GM18505 (cell line): ENCODE data around the gene LCN15.
"Not testable (repeated sequence)": the region's sequence is repeated elsewhere in the genome, so short reads cannot be mapped to it uniquely, and the experiment has no call there.

Experiments used
- ATAC-seq: cut with Tn5 transposase; IDR thresholded peaks from one replicate; pipeline ENCODE4 v1.9.1; 2021; ENCODE audit not compliant: unreplicated experiment
- POLR2A ChIP-seq: IDR thresholded peaks from 4 replicates; pipeline ENCODE4 v1.6.1; 2011; ENCODE audit warnings: borderline replicate concordance; ENCODE audit not compliant: insufficient read depth, insufficient read length; ENCODE audit errors: extremely low read depth

The LCN15 gene

GRCh38 chr9:136776947-136777346, 12.6 kb upstream of the LCN15 start:
- no peak for ATAC-seq

DNA sequence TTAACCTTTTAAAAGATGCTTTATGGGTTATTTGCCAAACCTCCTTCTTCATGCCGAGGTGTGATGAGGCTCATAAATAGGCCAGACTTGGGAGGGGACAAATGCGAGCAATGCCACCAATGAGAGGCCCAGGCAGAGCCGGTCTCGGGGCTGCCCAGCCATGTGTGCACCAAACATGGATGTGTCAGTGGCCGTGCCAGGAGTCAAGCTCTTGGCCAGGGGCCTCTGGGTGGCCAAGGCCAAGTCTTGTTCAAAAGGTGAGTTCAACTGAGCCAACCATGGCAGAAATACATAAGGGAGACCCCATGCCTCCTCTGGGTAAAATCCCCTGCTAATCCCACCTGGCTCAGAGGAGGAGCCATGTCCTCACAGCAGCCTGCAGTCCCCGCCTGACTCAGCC, 10.9 kb upstream of the LCN15 start:
- TF ChIP-seq POLR2A: no peak
- no peak for ATAC-seq

More at GRCh38 chr9:136776947-136777346, 12.6 kb upstream of the LCN15 start:
- TF ChIP-seq POLR2A: no peak

DNA sequence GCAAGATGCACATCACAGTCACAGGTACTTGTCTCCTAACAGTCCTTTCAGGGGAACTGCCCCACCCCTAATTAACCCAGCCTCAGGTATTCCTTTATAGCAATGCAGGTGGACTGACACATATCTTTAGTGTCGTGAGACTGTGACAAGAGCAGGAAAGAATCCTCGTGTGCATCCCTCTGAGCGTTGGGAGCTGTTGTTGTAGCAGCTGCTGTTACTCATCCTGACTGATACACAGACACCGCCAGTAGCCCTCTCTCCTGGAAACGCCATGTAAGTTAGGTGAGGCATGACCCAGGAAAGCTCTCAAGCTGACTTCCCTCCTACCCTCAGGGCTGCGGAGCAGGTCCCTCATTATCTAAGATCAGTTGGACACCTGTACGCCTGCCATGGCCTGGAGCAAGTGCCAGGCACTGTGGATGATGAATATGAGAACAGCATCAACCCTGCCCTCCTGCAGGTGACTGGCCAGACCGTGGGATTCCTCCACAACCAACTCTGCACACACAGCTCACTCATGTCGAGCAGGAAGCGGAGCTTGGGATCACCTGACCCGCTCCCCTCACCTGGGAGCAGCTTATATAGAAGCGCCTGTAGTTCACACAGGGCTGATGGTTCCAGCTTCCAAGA, 10.2 kb upstream of the LCN15 start:
- no peak for ATAC-seq
- TF ChIP-seq POLR2A: no peak

GRCh38 chr9:136773386-136774044, 9.2 kb upstream of the LCN15 start:
- no peak for ATAC-seq
- TF ChIP-seq POLR2A: no peak

- no peak for TF ChIP-seq POLR2A
- no peak for ATAC-seq
These were observed 7.6 kb upstream of the LCN15 start for GRCh38 chr9:136771907-136772415.

GRCh38 chr9:136769710-136770191, 5.4 kb upstream of the LCN15 start:
- no peak for ATAC-seq
- no peak for TF ChIP-seq POLR2A

- not testable (repeated sequence) for ATAC-seq
These were observed 2.2 kb upstream of the LCN15 start for GRCh38 chr9:136766410-136767120.

- ATAC-seq: not testable (repeated sequence)
These were observed 1.6 kb upstream of the LCN15 start for GRCh38 chr9:136765745-136766409.

GRCh38 chr9:136765041-136765440, 723 bp upstream of the LCN15 start:
- no peak for ATAC-seq

DNA sequence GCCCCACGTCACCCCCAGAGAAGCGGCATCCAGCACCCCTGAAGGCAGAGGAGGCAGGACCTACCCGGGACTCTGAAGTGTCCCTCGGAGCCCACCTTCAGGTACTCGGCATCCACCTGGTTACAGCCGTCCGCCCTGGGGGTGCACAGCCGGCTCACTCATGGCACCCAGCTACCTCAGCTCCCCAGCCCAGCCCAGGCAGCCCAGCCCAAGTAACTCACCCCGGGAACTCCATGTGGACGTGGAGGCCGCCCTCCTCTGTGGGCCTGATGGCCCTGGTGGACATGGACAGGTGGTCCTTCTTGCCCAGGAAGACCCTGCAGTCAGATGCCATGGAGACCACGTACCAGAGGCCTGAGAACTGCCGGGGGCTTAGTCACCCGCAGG, 676 bp downstream of the LCN15 start:
- ATAC-seq: no peak
- TF ChIP-seq POLR2A: no peak

More at GRCh38 chr9:136765041-136765440, 723 bp upstream of the LCN15 start:
- TF ChIP-seq POLR2A: no peak

DNA sequence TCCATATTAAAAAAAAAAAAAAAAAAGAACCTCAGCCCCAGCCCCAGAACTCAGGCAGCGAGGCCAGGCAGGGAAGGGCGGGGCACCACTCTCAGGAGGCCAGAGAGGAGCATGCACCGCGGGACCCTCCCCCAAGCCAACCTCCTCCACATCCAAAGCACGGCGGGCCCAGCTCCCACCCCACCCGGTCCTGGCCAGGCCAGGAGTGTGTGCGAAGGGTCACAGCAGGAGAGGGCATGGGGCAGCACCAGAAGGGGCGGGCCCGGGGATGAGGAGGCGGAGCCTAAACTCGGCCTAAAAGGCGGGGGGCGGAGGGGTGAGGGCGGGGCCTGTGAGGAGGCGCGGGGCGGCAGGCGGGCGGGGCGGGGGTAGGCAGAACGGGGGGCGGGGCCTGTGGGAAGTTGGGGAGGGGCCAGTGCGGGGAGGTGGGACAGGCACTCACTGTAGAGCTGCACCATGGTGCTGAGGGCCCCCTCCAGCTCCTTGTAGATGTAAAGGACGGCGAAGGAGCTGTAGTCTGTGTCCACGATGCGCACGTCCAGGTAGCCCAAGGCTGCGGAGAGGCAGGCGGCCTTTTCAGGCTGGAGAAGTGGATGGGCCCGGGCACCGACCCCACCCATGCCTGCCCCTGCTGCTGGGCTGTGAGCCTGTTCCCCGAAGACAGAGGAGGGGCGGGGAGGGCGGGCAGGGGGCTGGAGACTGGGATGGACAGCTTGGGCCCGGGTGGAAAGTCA, 1.2 kb downstream of the LCN15 start:
- TF ChIP-seq POLR2A: no peak
- ATAC-seq: no peak

GRCh38 chr9:136762221-136762691, 2.1 kb downstream of the LCN15 start:
- ATAC-seq: no peak
- no peak for TF ChIP-seq POLR2A

GRCh38 chr9:136761545-136761981, 2.8 kb downstream of the LCN15 start:
- TF ChIP-seq POLR2A: no peak
- no peak for ATAC-seq

GRCh38 chr9:136760834-136761544, 3.3 kb downstream of the LCN15 start:
- not testable (repeated sequence) for ATAC-seq
